Measurements from ENCODE around the gene C19orf25. TPM values are rescaled to one million over a fixed set of nuclear protein-coding genes. Genes with fewer than 3 reads are reported as not detected.
"Not testable (repeated sequence)": the region's sequence is repeated elsewhere in the genome, so short reads cannot be mapped to it uniquely, and the experiment has no call there.

The C19orf25 gene
- total RNA-seq, 1 donor from 2014 or later = 25.0 TPM

GRCh38 chr19:1522061-1522460 lies 43.0 kb upstream of the C19orf25 start:
- intact Hi-C loops (cut with DNase I) = no loop called here
- Histone ChIP-seq H3K36me3 (no peaks in the 10 kb centered on the region), H3K27me3 (no peaks in the 10 kb centered on the region), H3K4me3 (no peak overlapping the region), H3K27ac (peak overlapping the region; percentile 88), H3K4me1 (peaks cover 36% of the 10 kb centered on the region), H3K9me3 (no peaks in the 10 kb centered on the region)
- TF ChIP-seq POLR2AphosphoS5 (IDR thresholded peaks at IDR 0.05; ENCODE audit: insufficient read depth in 1 of 2, low read depth in 1 of 2) = no peak
- no peak for TF ChIP-seq CTCF (IDR thresholded peaks at IDR 0.05)
- no peak for TF ChIP-seq POLR2A (IDR thresholded peaks at IDR 0.05)
- DNase-seq (ENCODE audit: extremely low spot score in 2 of 2) = no peak

GRCh38 chr19:1521636-1522035 lies 42.6 kb upstream of the C19orf25 start:
- no peaks in the 10 kb centered on the region for H3K36me3 ChIP-seq
- TF ChIP-seq POLR2AphosphoS5 (IDR thresholded peaks at IDR 0.05; ENCODE audit: insufficient read depth in 1 of 2, low read depth in 1 of 2) (peak in 1 of 2 donors; percentile 61), CTCF (IDR thresholded peaks at IDR 0.05) (no peak)
- no peak overlapping the region for H3K4me3 ChIP-seq
- intact Hi-C loops (cut with DNase I) = no loop called here
- H3K4me1 ChIP-seq = peaks cover 36% of the 10 kb centered on the region
- peak overlapping the region; percentile 88 for H3K27ac ChIP-seq
- DNase-seq (ENCODE audit: extremely low spot score in 2 of 2) = no peak
- no peaks in the 10 kb centered on the region for H3K9me3 ChIP-seq
- no peaks in the 10 kb centered on the region for H3K27me3 ChIP-seq

- Histone ChIP-seq H3K36me3 (no peaks in the 10 kb centered on the region), H3K4me1 (peaks cover 36% of the 10 kb centered on the region), H3K27ac (peak overlapping the region; percentile 50), H3K4me3 (no peak overlapping the region), H3K27me3 (no peaks in the 10 kb centered on the region), H3K9me3 (no peaks in the 10 kb centered on the region)
- no peak for DNase-seq (ENCODE audit: extremely low spot score in 2 of 2)
- no peak for TF ChIP-seq POLR2A (IDR thresholded peaks at IDR 0.05)
- TF ChIP-seq POLR2AphosphoS5 (IDR thresholded peaks at IDR 0.05; ENCODE audit: insufficient read depth in 1 of 2, low read depth in 1 of 2) = no peak
- TF ChIP-seq CTCF (IDR thresholded peaks at IDR 0.05) = no peak
- intact Hi-C loops (cut with DNase I) = no loop called here
Observed at GRCh38 chr19:1520203-1520780, 41.3 kb upstream of the C19orf25 start.

- H3K27me3 ChIP-seq; H3K9me3 ChIP-seq; H3K36me3 ChIP-seq; intact Hi-C loops (cut with DNase I); H3K4me3 ChIP-seq; DNase-seq (ENCODE audit: extremely low spot score in 2 of 2): not testable (repeated sequence)
- peaks cover 31% of the 10 kb centered on the region for H3K4me1 ChIP-seq
- H3K27ac ChIP-seq = peak overlapping the region; percentile 50
Observed at GRCh38 chr19:1519802-1520201, 40.8 kb upstream of the C19orf25 start.

GRCh38 chr19:1518471-1518870 lies 39.5 kb upstream of the C19orf25 start:
- Histone ChIP-seq H3K9me3 (no peaks in the 10 kb centered on the region), H3K36me3 (no peaks in the 10 kb centered on the region), H3K4me1 (peaks cover 31% of the 10 kb centered on the region), H3K4me3 (no peak overlapping the region), H3K27ac (no peak overlapping the region), H3K27me3 (no peaks in the 10 kb centered on the region)
- DNase-seq (ENCODE audit: extremely low spot score in 2 of 2) = no peak
- intact Hi-C loops (cut with DNase I) = no loop called here
- no peak for TF ChIP-seq CTCF (IDR thresholded peaks at IDR 0.05)
- no peak for TF ChIP-seq POLR2A (IDR thresholded peaks at IDR 0.05)

GRCh38 chr19:1516395-1516753 lies 37.4 kb upstream of the C19orf25 start:
- H3K27ac ChIP-seq = no peak overlapping the region
- H3K4me1 ChIP-seq = peaks cover 29% of the 10 kb centered on the region
- TF ChIP-seq POLR2AphosphoS5 (IDR thresholded peaks at IDR 0.05; ENCODE audit: insufficient read depth in 1 of 2, low read depth in 1 of 2) (no peak), POLR2A (IDR thresholded peaks at IDR 0.05) (no peak), CTCF (IDR thresholded peaks at IDR 0.05) (no peak)
- no peaks in the 10 kb centered on the region for H3K9me3 ChIP-seq
- intact Hi-C loops (cut with DNase I) = no loop called here
- H3K27me3 ChIP-seq = no peaks in the 10 kb centered on the region
- no peak overlapping the region for H3K4me3 ChIP-seq
- H3K36me3 ChIP-seq = no peaks in the 10 kb centered on the region
- no peak for DNase-seq (ENCODE audit: extremely low spot score in 2 of 2)
